WTC11 (cell line): ENCODE data around the gene NIPAL4. TPM values are rescaled to one million over a fixed set of nuclear protein-coding genes. Genes with fewer than 3 reads are reported as not detected.

Experiments used
- ATAC-seq: fragments of 200-7000 bp; cut with Tn5 transposase; 2 replicates; pipeline ENCODE4 v1.10.0; 2021; ENCODE audit warnings: mild to moderate bottlenecking, moderate library complexity
- CTCF ChIA-PET: fragments of 300-600 bp; sonication (Branson Sonifier 250); formaldehyde crosslinking; loops from one replicate; lab custom pipeline; 2021; ENCODE audit warnings: antibody characterized with exemption; lab: Charles Lee
- POLR2A ChIA-PET: fragments of 350-600 bp; sonication (Branson Sonifier 250); formaldehyde crosslinking; loops from one replicate; lab custom pipeline; 2021; ENCODE audit warnings: antibody characterized with exemption; lab: Charles Lee
- DNase-seq: peaks from one replicate; pipeline ENCODE4 v3.0.0; 2021; ENCODE audit warnings: low spot score
- H3K27ac Mint-ChIP-seq: 2 replicates; pipeline ENCODE4 v1.8.0; 2021; ENCODE audit warnings: mixed read lengths
- H3K27me3 Mint-ChIP-seq: 2 replicates; pipeline ENCODE4 v1.8.0; 2021; ENCODE audit warnings: low read depth, mild to moderate bottlenecking, moderate library complexity, mixed read lengths
- H3K36me3 Mint-ChIP-seq: 2 replicates; pipeline ENCODE4 v1.8.0; 2021; ENCODE audit warnings: mixed read lengths
- H3K4me1 Mint-ChIP-seq: 2 replicates; pipeline ENCODE4 v1.8.0; 2022; ENCODE audit warnings: mixed read lengths
- H3K4me3 Mint-ChIP-seq: 2 replicates; pipeline ENCODE4 v1.8.0; 2021; ENCODE audit warnings: mild to moderate bottlenecking, moderate library complexity, mixed read lengths
- H3K9me3 Mint-ChIP-seq: 2 replicates; pipeline ENCODE4 v1.8.0; 2021; ENCODE audit warnings: mixed read lengths
- CREB1 ChIP-seq: sonication (generic); formaldehyde crosslinking; IDR thresholded peaks from 2 replicates; pipeline ENCODE4 v1.8.0; 2023; ENCODE audit warnings: mild to moderate bottlenecking, missing genetic modification reagents
- CREM ChIP-seq: sonication (generic); formaldehyde crosslinking; IDR thresholded peaks from 2 replicates; pipeline ENCODE4 v1.8.1; 2022; ENCODE audit warnings: mild to moderate bottlenecking, missing genetic modification reagents, moderate library complexity
- ESRRA ChIP-seq: sonication (generic); formaldehyde crosslinking; IDR thresholded peaks from 2 replicates; pipeline ENCODE4 v1.8.1; 2022; ENCODE audit warnings: mild to moderate bottlenecking, missing genetic modification reagents, borderline replicate concordance
- ETV6 ChIP-seq: sonication (generic); formaldehyde crosslinking; IDR thresholded peaks from 2 replicates; pipeline ENCODE4 v1.8.1; 2022; ENCODE audit warnings: mild to moderate bottlenecking, missing genetic modification reagents
- FOXJ3 ChIP-seq: sonication (generic); formaldehyde crosslinking; IDR thresholded peaks from 2 replicates; pipeline ENCODE4 v1.9.0; 2021; ENCODE audit warnings: missing genetic modification reagents, mild to moderate bottlenecking, borderline replicate concordance
- GABPB1 ChIP-seq: sonication (generic); formaldehyde crosslinking; IDR thresholded peaks from 2 replicates; pipeline ENCODE4 v1.8.1; 2023; ENCODE audit warnings: mild to moderate bottlenecking, missing genetic modification reagents
- HMGA2 ChIP-seq: fragments of 250-450 bp; sonication (Bioruptor Pico); IDR thresholded peaks from 2 replicates; pipeline ENCODE4 v1.4.0; 2021; ENCODE audit warnings: mild to moderate bottlenecking, moderate library complexity
- IRF2 ChIP-seq: sonication (generic); formaldehyde crosslinking; IDR thresholded peaks from 2 replicates; pipeline ENCODE4 v1.8.0; 2022; ENCODE audit warnings: low read depth, missing genetic modification reagents, borderline replicate concordance
- JAZF1 ChIP-seq: fragments of 250-450 bp; sonication (Bioruptor Pico); IDR thresholded peaks from 2 replicates; pipeline ENCODE4 v1.9.0; 2021; ENCODE audit warnings: moderate library complexity, mild to moderate bottlenecking, inconsistent platforms
- NFE2L1 ChIP-seq: sonication (generic); formaldehyde crosslinking; IDR thresholded peaks from 2 replicates; pipeline ENCODE4 v1.8.1; 2023; ENCODE audit warnings: missing genetic modification reagents
- NR1H2 ChIP-seq: sonication (generic); formaldehyde crosslinking; IDR thresholded peaks from 2 replicates; pipeline ENCODE4 v1.9.0; 2021; ENCODE audit warnings: mild to moderate bottlenecking, moderate library complexity, missing genetic modification reagents
- NR3C1 ChIP-seq: sonication (generic); formaldehyde crosslinking; conservative IDR thresholded peaks from 2 replicates; pipeline ENCODE4 v1.8.1; 2023; ENCODE audit warnings: low read depth, mild to moderate bottlenecking, missing genetic modification reagents
- RELA ChIP-seq: sonication (generic); formaldehyde crosslinking; IDR thresholded peaks from 2 replicates; pipeline ENCODE4 v1.8.1; 2022; ENCODE audit warnings: missing genetic modification reagents, mild to moderate bottlenecking, borderline replicate concordance
- SMAD3 ChIP-seq: sonication (generic); formaldehyde crosslinking; IDR thresholded peaks from 2 replicates; pipeline ENCODE4 v1.8.0; 2022; ENCODE audit warnings: missing genetic modification reagents, mild to moderate bottlenecking, borderline replicate concordance
- SMAD4 ChIP-seq: sonication (generic); formaldehyde crosslinking; IDR thresholded peaks from 2 replicates; pipeline ENCODE4 v1.8.0; 2022; ENCODE audit warnings: mild to moderate bottlenecking, missing genetic modification reagents
- SP1 ChIP-seq: sonication (generic); formaldehyde crosslinking; conservative IDR thresholded peaks from 2 replicates; pipeline ENCODE4 v1.8.1; 2022; ENCODE audit warnings: missing genetic modification reagents
- TCF7 ChIP-seq: sonication (generic); formaldehyde crosslinking; IDR thresholded peaks from 2 replicates; pipeline ENCODE4 v1.8.0; 2022; ENCODE audit warnings: mild to moderate bottlenecking, low read depth, missing genetic modification reagents, moderate library complexity
- TEAD4 ChIP-seq: sonication (generic); formaldehyde crosslinking; IDR thresholded peaks from 2 replicates; pipeline ENCODE4 v1.8.0; 2022; ENCODE audit warnings: mild to moderate bottlenecking, missing genetic modification reagents
- ZNF138 ChIP-seq: sonication (generic); formaldehyde crosslinking; conservative IDR thresholded peaks from 2 replicates; pipeline ENCODE4 v1.8.1; 2022; ENCODE audit warnings: mild to moderate bottlenecking, moderate library complexity, missing genetic modification reagents
- ZNF423 ChIP-seq: fragments of 250-450 bp; sonication (Bioruptor Pico); IDR thresholded peaks from 2 replicates; pipeline ENCODE4 v2.1.2; 2022; ENCODE audit warnings: mild to moderate bottlenecking, moderate library complexity
- total RNA-seq: library from RNA; stranded (reverse); gene quantifications from 3 replicates; pipeline ENCODE4 v1.2.3, GENCODE V29; 2021
- TF ChIP-seq, protein P1 (sequence below): sonication (generic); formaldehyde crosslinking; IDR thresholded peaks from 2 replicates; pipeline ENCODE4 v1.8.0; 2023; ENCODE audit warnings: missing genetic modification reagents, mild to moderate bottlenecking, borderline replicate concordance
- TF ChIP-seq, protein P2 (sequence below): sonication (generic); formaldehyde crosslinking; IDR thresholded peaks from 2 replicates; pipeline ENCODE4 v1.8.1; 2022; ENCODE audit warnings: missing genetic modification reagents, borderline replicate concordance
- TF ChIP-seq, protein P3 (sequence below): sonication (generic); formaldehyde crosslinking; IDR thresholded peaks from 2 replicates; pipeline ENCODE4 v1.8.1; 2022; ENCODE audit warnings: mild to moderate bottlenecking, moderate library complexity, missing genetic modification reagents
- TF ChIP-seq, protein P4 (sequence below): sonication (generic); formaldehyde crosslinking; conservative IDR thresholded peaks from 2 replicates; pipeline ENCODE4 v1.8.1; 2022; ENCODE audit warnings: mild to moderate bottlenecking, missing genetic modification reagents
- TF ChIP-seq, protein P5 (sequence below): sonication (generic); formaldehyde crosslinking; IDR thresholded peaks from 2 replicates; pipeline ENCODE4 v1.8.1; 2023; ENCODE audit warnings: mild to moderate bottlenecking, missing genetic modification reagents, moderate library complexity

Gene NIPAL4
- total RNA-seq, 1 experiment from 2014 or later, result not detected

DNA sequence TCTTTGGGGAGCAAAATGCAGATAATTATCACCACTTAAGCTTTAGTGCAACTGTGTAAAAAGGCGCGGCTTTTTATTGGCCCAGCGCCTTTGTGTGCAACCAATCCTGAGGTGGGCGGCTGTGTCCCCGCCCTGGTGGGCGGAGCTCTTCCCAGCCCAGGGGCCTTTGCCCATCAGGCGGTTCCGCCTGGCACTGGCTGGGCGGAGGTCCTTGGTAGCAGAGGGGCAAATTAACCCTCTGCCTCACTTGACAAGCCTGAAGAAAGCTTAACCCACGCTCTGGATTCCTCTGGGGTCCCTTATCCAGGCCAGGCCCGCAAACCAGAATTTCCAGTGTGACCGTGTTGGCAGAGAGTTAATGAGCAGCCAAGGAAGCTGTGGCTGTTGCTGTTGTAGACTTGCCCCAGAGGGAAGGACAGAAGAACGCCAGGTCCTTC lies 12.8 kb upstream of the NIPAL4 start (continued):
- TF ChIP-seq, protein P1, sequence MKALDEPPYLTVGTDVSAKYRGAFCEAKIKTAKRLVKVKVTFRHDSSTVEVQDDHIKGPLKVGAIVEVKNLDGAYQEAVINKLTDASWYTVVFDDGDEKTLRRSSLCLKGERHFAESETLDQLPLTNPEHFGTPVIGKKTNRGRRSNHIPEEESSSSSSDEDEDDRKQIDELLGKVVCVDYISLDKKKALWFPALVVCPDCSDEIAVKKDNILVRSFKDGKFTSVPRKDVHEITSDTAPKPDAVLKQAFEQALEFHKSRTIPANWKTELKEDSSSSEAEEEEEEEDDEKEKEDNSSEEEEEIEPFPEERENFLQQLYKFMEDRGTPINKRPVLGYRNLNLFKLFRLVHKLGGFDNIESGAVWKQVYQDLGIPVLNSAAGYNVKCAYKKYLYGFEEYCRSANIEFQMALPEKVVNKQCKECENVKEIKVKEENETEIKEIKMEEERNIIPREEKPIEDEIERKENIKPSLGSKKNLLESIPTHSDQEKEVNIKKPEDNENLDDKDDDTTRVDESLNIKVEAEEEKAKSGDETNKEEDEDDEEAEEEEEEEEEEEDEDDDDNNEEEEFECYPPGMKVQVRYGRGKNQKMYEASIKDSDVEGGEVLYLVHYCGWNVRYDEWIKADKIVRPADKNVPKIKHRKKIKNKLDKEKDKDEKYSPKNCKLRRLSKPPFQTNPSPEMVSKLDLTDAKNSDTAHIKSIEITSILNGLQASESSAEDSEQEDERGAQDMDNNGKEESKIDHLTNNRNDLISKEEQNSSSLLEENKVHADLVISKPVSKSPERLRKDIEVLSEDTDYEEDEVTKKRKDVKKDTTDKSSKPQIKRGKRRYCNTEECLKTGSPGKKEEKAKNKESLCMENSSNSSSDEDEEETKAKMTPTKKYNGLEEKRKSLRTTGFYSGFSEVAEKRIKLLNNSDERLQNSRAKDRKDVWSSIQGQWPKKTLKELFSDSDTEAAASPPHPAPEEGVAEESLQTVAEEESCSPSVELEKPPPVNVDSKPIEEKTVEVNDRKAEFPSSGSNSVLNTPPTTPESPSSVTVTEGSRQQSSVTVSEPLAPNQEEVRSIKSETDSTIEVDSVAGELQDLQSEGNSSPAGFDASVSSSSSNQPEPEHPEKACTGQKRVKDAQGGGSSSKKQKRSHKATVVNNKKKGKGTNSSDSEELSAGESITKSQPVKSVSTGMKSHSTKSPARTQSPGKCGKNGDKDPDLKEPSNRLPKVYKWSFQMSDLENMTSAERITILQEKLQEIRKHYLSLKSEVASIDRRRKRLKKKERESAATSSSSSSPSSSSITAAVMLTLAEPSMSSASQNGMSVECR (CRISPR knock-in tag), result no peak

DNA sequence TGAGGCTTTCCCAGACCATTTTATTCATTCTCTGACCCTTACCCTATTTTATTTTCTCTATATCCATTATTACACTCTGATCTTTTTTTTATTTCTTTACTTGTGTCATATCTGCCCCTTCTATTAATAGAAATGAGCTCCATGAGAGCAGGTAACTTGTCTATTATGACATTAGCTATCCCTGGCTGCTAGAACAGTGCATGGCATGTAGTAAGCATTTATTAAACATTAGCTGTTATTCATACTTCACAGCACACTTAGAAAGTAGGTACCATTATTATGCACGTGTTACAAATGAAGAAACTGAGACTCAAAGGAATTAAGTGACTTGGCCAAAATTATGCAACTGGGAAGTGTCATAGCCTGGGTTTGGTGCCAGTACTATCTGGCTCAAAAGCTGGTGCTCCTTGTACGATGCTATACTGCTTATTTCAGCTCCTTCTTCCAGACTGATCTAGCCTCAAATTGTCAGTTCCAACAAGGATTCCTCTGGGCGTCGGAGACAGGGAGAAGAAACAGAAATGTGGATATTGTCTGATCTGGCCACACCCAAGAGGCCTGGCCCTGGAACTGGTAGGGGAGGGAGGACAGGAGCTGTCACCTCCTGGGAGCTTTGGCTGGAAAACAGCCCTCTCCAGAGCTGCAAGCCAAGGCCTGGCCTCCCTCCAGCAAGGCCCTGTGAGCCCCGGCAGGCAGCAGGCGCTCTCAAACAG lies 10.8 kb upstream of the NIPAL4 start:
- Mint-ChIP-seq H3K27me3 (no peaks in the 10 kb centered on the region), H3K36me3 (no peaks in the 10 kb centered on the region), H3K4me3 (no peak overlapping the region), H3K9me3 (no peaks in the 10 kb centered on the region), H3K4me1 (peaks cover 6% of the 10 kb centered on the region; the same call in 1 of the 2 replicates), H3K27ac (no peak overlapping the region)
- TF ChIP-seq SP1, result no peak
- TF ChIP-seq IRF2 (CRISPR knock-in tag), result no peak
- TF ChIP-seq CREM (CRISPR knock-in tag), result no peak
- no peak for TF ChIP-seq RELA (CRISPR knock-in tag)
- TF ChIP-seq, protein P2, sequence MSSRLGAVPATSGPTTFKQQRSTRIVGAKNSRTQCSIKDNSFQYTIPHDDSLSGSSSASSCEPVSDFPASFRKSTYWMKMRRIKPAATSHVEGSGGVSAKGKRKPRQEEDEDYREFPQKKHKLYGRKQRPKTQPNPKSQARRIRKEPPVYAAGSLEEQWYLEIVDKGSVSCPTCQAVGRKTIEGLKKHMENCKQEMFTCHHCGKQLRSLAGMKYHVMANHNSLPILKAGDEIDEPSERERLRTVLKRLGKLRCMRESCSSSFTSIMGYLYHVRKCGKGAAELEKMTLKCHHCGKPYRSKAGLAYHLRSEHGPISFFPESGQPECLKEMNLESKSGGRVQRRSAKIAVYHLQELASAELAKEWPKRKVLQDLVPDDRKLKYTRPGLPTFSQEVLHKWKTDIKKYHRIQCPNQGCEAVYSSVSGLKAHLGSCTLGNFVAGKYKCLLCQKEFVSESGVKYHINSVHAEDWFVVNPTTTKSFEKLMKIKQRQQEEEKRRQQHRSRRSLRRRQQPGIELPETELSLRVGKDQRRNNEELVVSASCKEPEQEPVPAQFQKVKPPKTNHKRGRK (CRISPR knock-in tag), result no peak
- no peak for TF ChIP-seq FOXJ3 (CRISPR knock-in tag)
- TF ChIP-seq, protein P3, sequence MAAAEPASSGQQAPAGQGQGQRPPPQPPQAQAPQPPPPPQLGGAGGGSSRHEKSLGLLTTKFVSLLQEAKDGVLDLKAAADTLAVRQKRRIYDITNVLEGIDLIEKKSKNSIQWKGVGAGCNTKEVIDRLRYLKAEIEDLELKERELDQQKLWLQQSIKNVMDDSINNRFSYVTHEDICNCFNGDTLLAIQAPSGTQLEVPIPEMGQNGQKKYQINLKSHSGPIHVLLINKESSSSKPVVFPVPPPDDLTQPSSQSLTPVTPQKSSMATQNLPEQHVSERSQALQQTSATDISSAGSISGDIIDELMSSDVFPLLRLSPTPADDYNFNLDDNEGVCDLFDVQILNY (CRISPR knock-in tag), result no peak
- ChIA-PET CTCF (interaction anchor here (1.0 to 2.0 kb wide), 3 partner anchors 17 to 294 kb away, joined by 3 to 7 read pairs (median 6); partner anchors contain the start of gene LSM11), POLR2A (no interaction called here)
- no peak for DNase-seq
- ATAC-seq, result no peak

DNA sequence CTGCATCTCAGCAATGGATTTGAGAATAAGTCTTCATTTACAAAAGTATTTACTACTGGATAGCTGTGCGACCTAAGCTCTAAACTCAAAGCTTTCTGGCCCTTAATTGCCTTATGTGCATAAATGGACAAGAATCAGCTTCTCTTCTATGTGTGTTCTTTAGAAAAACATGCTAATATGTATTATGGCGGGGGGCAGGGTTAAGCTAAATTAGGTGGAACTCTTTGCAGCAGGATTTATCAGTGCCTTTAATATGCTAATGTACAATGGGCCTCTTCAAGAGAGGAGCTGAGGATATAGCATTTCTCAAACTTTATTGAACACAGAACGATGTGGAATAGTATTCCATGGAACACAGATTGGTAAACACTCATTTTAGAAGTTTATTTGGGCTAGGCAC lies 10.0 kb upstream of the NIPAL4 start:
- no peaks in the 10 kb centered on the region for H3K27me3 Mint-ChIP-seq
- no peak for ATAC-seq
- no peak for TF ChIP-seq TEAD4 (CRISPR knock-in tag)
- TF ChIP-seq JAZF1 (CRISPR knock-in tag), result no peak
- TF ChIP-seq NFE2L1, result no peak
- TF ChIP-seq, protein P4, sequence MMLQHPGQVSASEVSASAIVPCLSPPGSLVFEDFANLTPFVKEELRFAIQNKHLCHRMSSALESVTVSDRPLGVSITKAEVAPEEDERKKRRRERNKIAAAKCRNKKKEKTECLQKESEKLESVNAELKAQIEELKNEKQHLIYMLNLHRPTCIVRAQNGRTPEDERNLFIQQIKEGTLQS, result no peak
- TF ChIP-seq NR1H2, result no peak
- TF ChIP-seq GABPB1, result no peak
- no peak for TF ChIP-seq NR3C1 (CRISPR knock-in tag)
- no peak for TF ChIP-seq RELA (CRISPR knock-in tag)
- no peak for TF ChIP-seq ZNF423 (CRISPR knock-in tag)
- TF ChIP-seq ESRRA (CRISPR knock-in tag), result no peak
- no peak for TF ChIP-seq ZNF138 (CRISPR knock-in tag)
- TF ChIP-seq CREM (CRISPR knock-in tag), result no peak
- no peak for TF ChIP-seq CREB1
- TF ChIP-seq SMAD3, result no peak
- TF ChIP-seq SMAD4 (CRISPR knock-in tag), result no peak
- TF ChIP-seq TCF7 (CRISPR knock-in tag), result no peak
- TF ChIP-seq, protein P5, sequence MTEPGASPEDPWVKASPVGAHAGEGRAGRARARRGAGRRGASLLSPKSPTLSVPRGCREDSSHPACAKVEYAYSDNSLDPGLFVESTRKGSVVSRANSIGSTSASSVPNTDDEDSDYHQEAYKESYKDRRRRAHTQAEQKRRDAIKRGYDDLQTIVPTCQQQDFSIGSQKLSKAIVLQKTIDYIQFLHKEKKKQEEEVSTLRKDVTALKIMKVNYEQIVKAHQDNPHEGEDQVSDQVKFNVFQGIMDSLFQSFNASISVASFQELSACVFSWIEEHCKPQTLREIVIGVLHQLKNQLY (CRISPR knock-in tag), result no peak
- TF ChIP-seq ETV6 (CRISPR knock-in tag), result no peak
- TF ChIP-seq HMGA2 (CRISPR knock-in tag), result no peak
- no peaks in the 10 kb centered on the region for H3K9me3 Mint-ChIP-seq
- 0 out of 2 replicates have a peak, but pooled peaks cover 3% of the 10 kb centered on the region for H3K4me1 Mint-ChIP-seq
- DNase-seq, result no peak
- no peaks in the 10 kb centered on the region for H3K36me3 Mint-ChIP-seq
- CTCF ChIA-PET, result interaction anchor here (1.5 to 2.0 kb wide), 2 partner anchors 22 to 293 kb away, joined by 6 to 7 read pairs; partner anchors contain the start of gene LSM11
- POLR2A ChIA-PET, result no interaction called here
- no peak overlapping the region for H3K27ac Mint-ChIP-seq
- no peak overlapping the region for H3K4me3 Mint-ChIP-seq
